CD14-positive monocyte (primary cell): ENCODE results near the gene RGS7. TPM values are rescaled to one million over a fixed set of nuclear protein-coding genes. Genes with fewer than 3 reads are reported as not detected.

ENCODE experiments used
- DNase-seq, 3 donors: peaks; one replicate each; pipeline ENCODE4 v3.0.0-alpha.2; 2011 to 2022
- H2AFZ ChIP-seq: 2 replicates; pipeline ENCODE4 v1.6.0; 2012; ENCODE audit warnings: mild to moderate bottlenecking, low read depth, low read length, inconsistent platforms; ENCODE audit not compliant: insufficient read depth, poor library complexity, severe bottlenecking
- H3K27ac ChIP-seq, 2 donors: 1 replicate in 1 of 2; 2 replicates in 1 of 2; pipeline ENCODE4 v1.5.1; 2012 to 2013; ENCODE audit warnings: low read length in 2 of 2, control low read depth in 1 of 2, inconsistent platforms in 1 of 2, low read depth in 1 of 2, mild to moderate bottlenecking in 1 of 2
- H3K27me3 ChIP-seq, 2 donors: one replicate each; pipeline versions ENCODE4 v1.6.0 to v1.6.1; 2011 to 2013; ENCODE audit warnings: low read length in 2 of 2; ENCODE audit not compliant: control insufficient read depth in 2 of 2, insufficient read depth in 2 of 2
- H3K36me3 ChIP-seq, 2 donors: replicated peaks in 1 of 2; 1 replicate in 1 of 2; 2 replicates in 1 of 2; pipeline versions ENCODE4 v1.5.1 to v1.6.1; 2012 to 2013; ENCODE audit warnings: low read length in 2 of 2, control low read depth in 1 of 2, inconsistent platforms in 1 of 2, mild to moderate bottlenecking in 1 of 2; ENCODE audit not compliant: insufficient read depth in 2 of 2, control insufficient read depth in 1 of 2
- H3K4me1 ChIP-seq, 2 donors: 1 replicate in 1 of 2; 2 replicates in 1 of 2; pipeline versions ENCODE4 v1.5.1 to v1.6.1; 2012 to 2013; ENCODE audit warnings: low read length in 2 of 2, control low read depth in 1 of 2, inconsistent platforms in 1 of 2, mild to moderate bottlenecking in 1 of 2, moderate library complexity in 1 of 2; ENCODE audit not compliant: insufficient read depth in 2 of 2, control insufficient read depth in 1 of 2
- H3K4me2 ChIP-seq: replicated peaks from 2 replicates; pipeline ENCODE3; 2012; ENCODE audit warnings: low read length, moderate library complexity, mild to moderate bottlenecking; ENCODE audit not compliant: poor library complexity, severe bottlenecking; ENCODE audit errors: extremely low read depth
- H3K4me3 ChIP-seq, 3 experiments: fragments of 200-600 bp in 1 of 3; sonication (generic) in 1 of 3; replicated peaks in 1 of 3; 1 replicate in 2 of 3; 2 replicates in 1 of 3; pipeline ENCODE4 v1.5.1; 2011 to 2013; ENCODE audit warnings: low read length in 3 of 3, mild to moderate bottlenecking in 3 of 3, control low read depth in 2 of 3, low read depth in 2 of 3, inconsistent platforms in 1 of 3, moderate library complexity in 1 of 3
- H3K79me2 ChIP-seq: 2 replicates; pipeline ENCODE4 v1.6.0; 2012; ENCODE audit warnings: mild to moderate bottlenecking, control low read depth, inconsistent platforms, low read length, moderate library complexity; ENCODE audit not compliant: insufficient read depth
- H3K9ac ChIP-seq: 2 replicates; pipeline ENCODE4 v1.6.0; 2017; ENCODE audit warnings: low read length, mild to moderate bottlenecking; ENCODE audit not compliant: insufficient read depth, poor library complexity, severe bottlenecking
- H3K9me3 ChIP-seq, 2 donors: replicated peaks in 1 of 2; 1 replicate in 1 of 2; 2 replicates in 1 of 2; pipeline versions ENCODE4 v1.5.1 to v1.6.1; 2012 to 2013; ENCODE audit warnings: low read length in 2 of 2, control low read depth in 1 of 2; ENCODE audit not compliant: control insufficient read depth in 1 of 2, insufficient read depth in 1 of 2
- H4K20me1 ChIP-seq: 2 replicates; pipeline ENCODE4 v1.6.0; 2012; ENCODE audit warnings: mild to moderate bottlenecking, low read length, control low read depth, moderate library complexity; ENCODE audit not compliant: insufficient read depth
- H3K27ac Mint-ChIP-seq, 7 donors: one replicate each; pipeline ENCODE4 v1.8.0; 2020; ENCODE audit warnings: mild to moderate bottlenecking in 7 of 7, mixed read lengths in 7 of 7, moderate library complexity in 6 of 7, inconsistent platforms in 2 of 7
- H3K27me3 Mint-ChIP-seq, 3 donors: one replicate each; pipeline ENCODE4 v1.8.0; 2021 to 2022; ENCODE audit warnings: low read depth in 3 of 3, mild to moderate bottlenecking in 3 of 3, mixed read lengths in 3 of 3, moderate library complexity in 3 of 3, inconsistent platforms in 1 of 3
- H3K36me3 Mint-ChIP-seq, 2 donors: one replicate each; pipeline ENCODE4 v1.8.0; 2020; ENCODE audit warnings: mixed read lengths in 2 of 2, inconsistent platforms in 1 of 2, mild to moderate bottlenecking in 1 of 2
- H3K4me1 Mint-ChIP-seq: one replicate; pipeline ENCODE4 v1.8.0; 2020; ENCODE audit warnings: mild to moderate bottlenecking, mixed read lengths
- H3K4me3 Mint-ChIP-seq, 2 donors: one replicate each; pipeline ENCODE4 v1.8.0; 2020; ENCODE audit warnings: mild to moderate bottlenecking in 2 of 2, mixed read lengths in 2 of 2, moderate library complexity in 1 of 2
- H3K9me3 Mint-ChIP-seq, 7 donors: one replicate each; pipeline ENCODE4 v1.8.0; 2020 to 2022; ENCODE audit warnings: mixed read lengths in 7 of 7, mild to moderate bottlenecking in 6 of 7, moderate library complexity in 6 of 7, inconsistent platforms in 2 of 7
- CTCF ChIP-seq: fragments of 200-600 bp; IDR thresholded peaks from one replicate; pipeline ENCODE4 v1.8.0; 2022; ENCODE audit warnings: antibody characterized with exemption, mild to moderate bottlenecking
- WGBS: methylation state at CpG from one replicate; pipeline ENCODE4 v1.1.5; 2013; ENCODE audit warnings: missing lambda C conversion rate; ENCODE audit not compliant: insufficient coverage; 5-methylcytosine and 5-hydroxymethylcytosine counted together
- intact Hi-C, 2 donors: fragments of 100-400 bp; cut with micrococcal nuclease; formaldehyde crosslinking; loops; one replicate each; pipeline versions ENCODE4 v1.15.0 to v1.15.1; 2023
- polyA plus RNA-seq, 3 donors: library from polyadenylated mRNA; depleted of rRNA in 1 of 3; unstranded in 2 of 3; stranded (reverse) in 1 of 3; fragments of 300-500 nt in 2 of 3; fragments of >200 nt in 1 of 3; fragmentation: Illumina TruSeq in 2 of 3; gene quantifications; 1 replicate in 2 of 3; 2 replicates in 1 of 3; pipeline ENCODE4 v1.2.3, GENCODE V29; 2012 to 2021

Gene RGS7
- polyA plus RNA-seq, 3 donors = not detected

DNA sequence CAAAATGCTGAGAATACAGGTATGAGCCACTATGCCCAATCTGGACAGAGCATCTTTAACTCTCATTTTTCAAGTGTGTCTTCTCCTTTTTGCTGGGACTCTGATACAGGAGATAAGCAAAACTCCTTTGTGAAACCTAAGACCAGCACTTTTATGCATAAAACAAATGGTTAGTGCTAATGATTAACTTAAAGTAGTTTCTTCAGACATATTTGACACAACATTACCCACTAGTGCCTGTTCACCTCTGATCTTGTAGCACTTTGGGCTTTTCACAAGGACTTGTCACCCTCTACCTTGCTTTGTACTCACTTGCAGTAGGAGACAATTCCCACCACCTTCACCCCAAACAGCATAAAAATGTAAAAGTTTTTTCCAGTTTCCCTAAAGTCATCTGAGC is 216.3 kb downstream of the RGS7 start:
- no peak overlapping the region for H3K27ac Mint-ChIP-seq
- no peak for TF ChIP-seq CTCF
- no peaks in the 10 kb centered on the region for H3K36me3 Mint-ChIP-seq
- intact Hi-C loops = no loop called here
- no peaks in the 10 kb centered on the region for H3K36me3 ChIP-seq
- no peak overlapping the region for H3K4me2 ChIP-seq
- H3K4me3 ChIP-seq = no peak overlapping the region
- no peak for DNase-seq
- H3K27me3 ChIP-seq = no peaks in the 10 kb centered on the region
- H3K9me3 ChIP-seq = peaks cover 0 to 15% of the 10 kb centered on the region in 2 donors
- H3K4me1 Mint-ChIP-seq = no peaks in the 10 kb centered on the region
- H3K9ac ChIP-seq = no peak overlapping the region
- H3K79me2 ChIP-seq = no peaks in the 10 kb centered on the region
- H4K20me1 ChIP-seq = no peaks in the 10 kb centered on the region
- H3K4me1 ChIP-seq = no peaks in the 10 kb centered on the region
- H3K27me3 Mint-ChIP-seq = no peaks in the 10 kb centered on the region
- no peak overlapping the region for H3K27ac ChIP-seq
- no peak overlapping the region for H3K4me3 Mint-ChIP-seq
- no peak overlapping the region for H2AFZ ChIP-seq
- H3K9me3 Mint-ChIP-seq = peaks cover 0 to 12% (median 5%) of the 10 kb centered on the region in 7 donors

GRCh38 chr1:241139047-241139446 is 218.0 kb downstream of the RGS7 start:
- Histone ChIP-seq H3K9me3 (peaks cover 0 to 23% of the 10 kb centered on the region in 2 donors), H3K27me3 (no peaks in the 10 kb centered on the region), H4K20me1 (no peaks in the 10 kb centered on the region), H3K4me3 (no peak overlapping the region), H3K9ac (no peak overlapping the region), H3K36me3 (no peaks in the 10 kb centered on the region), H3K4me2 (no peak overlapping the region), H2AFZ (no peak overlapping the region), H3K4me1 (no peaks in the 10 kb centered on the region), H3K79me2 (no peaks in the 10 kb centered on the region), H3K27ac (no peak overlapping the region)
- no CpG with 5 or more reads among the region's 1 CpG for WGBS
- no peaks in the 10 kb centered on the region for H3K27me3 Mint-ChIP-seq
- no peak overlapping the region for H3K27ac Mint-ChIP-seq
- no peak for TF ChIP-seq CTCF
- no peak overlapping the region for H3K4me3 Mint-ChIP-seq
- intact Hi-C loops = no loop called here
- no peaks in the 10 kb centered on the region for H3K36me3 Mint-ChIP-seq
- H3K9me3 Mint-ChIP-seq = peaks cover 2 to 19% (median 5%) of the 10 kb centered on the region in 7 donors
- no peak for DNase-seq
- H3K4me1 Mint-ChIP-seq = no peaks in the 10 kb centered on the region
